Endodermal cell (in vitro differentiated cells): ENCODE data around the gene WSB1. TPM values are rescaled to one million over a fixed set of nuclear protein-coding genes. Genes with fewer than 3 reads are reported as not detected.
A peak's percentile ranks its signal among the peaks of the same experiment; 100 is the strongest.

Experiments
- DNase-seq: peaks from one replicate; pipeline ENCODE4 v3.0.0-alpha.2; 2017
- H3K27ac ChIP-seq: 2 replicates; pipeline ENCODE4 v1.5.1; 2013; ENCODE audit warnings: mild to moderate bottlenecking, low read depth, low read length, moderate library complexity
- H3K27me3 ChIP-seq: 2 replicates; pipeline ENCODE4 v1.6.1; 2013; ENCODE audit warnings: mild to moderate bottlenecking, low read length, moderate library complexity; ENCODE audit not compliant: insufficient read depth, control insufficient read depth, poor library complexity, severe bottlenecking
- H3K36me3 ChIP-seq: 2 replicates; pipeline ENCODE4 v1.7.0; 2013; ENCODE audit warnings: mild to moderate bottlenecking, low read length, moderate library complexity; ENCODE audit not compliant: control insufficient read depth, insufficient read depth
- H3K4me1 ChIP-seq: one replicate; pipeline ENCODE4 v1.7.0; 2013; ENCODE audit warnings: low read length; ENCODE audit not compliant: control insufficient read depth, insufficient read depth
- H3K4me3 ChIP-seq: 2 replicates; pipeline ENCODE4 v1.5.1; 2013; ENCODE audit warnings: mild to moderate bottlenecking, low read length, moderate library complexity
- H3K9ac ChIP-seq: 2 replicates; pipeline ENCODE4 v1.6.1; 2013; ENCODE audit warnings: mild to moderate bottlenecking, low read length, moderate library complexity; ENCODE audit not compliant: poor library complexity, severe bottlenecking; ENCODE audit errors: extremely low read depth
- H3K9me3 ChIP-seq: 2 replicates; pipeline ENCODE4 v1.6.1; 2013; ENCODE audit warnings: mild to moderate bottlenecking, low read length, moderate library complexity; ENCODE audit not compliant: control insufficient read depth
- H3K27ac Mint-ChIP-seq: 2 replicates; pipeline ENCODE4 v1.8.0; 2020; ENCODE audit warnings: mixed read lengths
- H3K27me3 Mint-ChIP-seq: 2 replicates; pipeline ENCODE4 v1.8.0; 2021; ENCODE audit warnings: mild to moderate bottlenecking, mixed read lengths; ENCODE audit not compliant: insufficient read depth
- H3K36me3 Mint-ChIP-seq: 2 replicates; pipeline ENCODE4 v1.8.0; 2020; ENCODE audit warnings: low read depth, mixed read lengths
- H3K4me1 Mint-ChIP-seq: 2 replicates; pipeline ENCODE4 v1.8.0; 2020; ENCODE audit warnings: mixed read lengths
- H3K4me3 Mint-ChIP-seq: 2 replicates; pipeline ENCODE4 v1.8.0; 2020; ENCODE audit warnings: mild to moderate bottlenecking, moderate library complexity, mixed read lengths
- H3K9me3 Mint-ChIP-seq: 2 replicates; pipeline ENCODE4 v1.8.0; 2020; ENCODE audit warnings: mild to moderate bottlenecking, mixed read lengths
- CTCF ChIP-seq: fragments of 200-600 bp; sonication (generic); conservative IDR thresholded peaks from 2 replicates; pipeline ENCODE4 v1.5.0; 2021; ENCODE audit warnings: antibody characterized with exemption, mild to moderate bottlenecking
- WGBS, 2 experiments: methylation state at CpG; one replicate each; pipeline versions ENCODE4 v1.1.5 to v1.1.7; 2013; ENCODE audit warnings: missing lambda C conversion rate in 2 of 2, mixed read lengths in 1 of 2; ENCODE audit not compliant: insufficient coverage in 1 of 2, insufficient read length in 1 of 2; 5-methylcytosine and 5-hydroxymethylcytosine counted together
- total RNA-seq, 2 donors: library from RNA; stranded (reverse); fragmentation: NEBNext Ultra II Directional in 1 of 2; extraction: Animal tissue kit (Norgen Biotek cat#: 25700) in 1 of 2; gene quantifications; 2 replicates in 1 of 2; 3 replicates in 1 of 2; pipeline ENCODE4 v1.2.1, GENCODE V29; 2021

The WSB1 gene
- total RNA-seq, 2 donors from 2014 or later, result 236 to 270 TPM

GRCh38 chr17:27324771-27325339 lies 30.9 kb downstream of the WSB1 start:
- Histone ChIP-seq H3K4me3 (no peak overlapping the region), H3K27me3 (no peaks in the 10 kb centered on the region), H3K27ac (no peak overlapping the region), H3K9ac (no peak overlapping the region), H3K9me3 (no peaks in the 10 kb centered on the region), H3K4me1 (no peaks in the 10 kb centered on the region), H3K36me3 (no peaks in the 10 kb centered on the region)
- TF ChIP-seq CTCF, result no peak
- WGBS, 2 experiments, result 86 to 92% methylated on average over 4 to 5 of the region's 5 CpGs
- H3K27ac Mint-ChIP-seq, result no peak overlapping the region
- H3K27me3 Mint-ChIP-seq, result no peaks in the 10 kb centered on the region
- H3K4me3 Mint-ChIP-seq, result no peak overlapping the region
- no peaks in the 10 kb centered on the region for H3K9me3 Mint-ChIP-seq
- H3K4me1 Mint-ChIP-seq, result peaks cover 10% of the 10 kb centered on the region
- DNase-seq, result peak; percentile 46
- H3K36me3 Mint-ChIP-seq, result no peaks in the 10 kb centered on the region

DNA sequence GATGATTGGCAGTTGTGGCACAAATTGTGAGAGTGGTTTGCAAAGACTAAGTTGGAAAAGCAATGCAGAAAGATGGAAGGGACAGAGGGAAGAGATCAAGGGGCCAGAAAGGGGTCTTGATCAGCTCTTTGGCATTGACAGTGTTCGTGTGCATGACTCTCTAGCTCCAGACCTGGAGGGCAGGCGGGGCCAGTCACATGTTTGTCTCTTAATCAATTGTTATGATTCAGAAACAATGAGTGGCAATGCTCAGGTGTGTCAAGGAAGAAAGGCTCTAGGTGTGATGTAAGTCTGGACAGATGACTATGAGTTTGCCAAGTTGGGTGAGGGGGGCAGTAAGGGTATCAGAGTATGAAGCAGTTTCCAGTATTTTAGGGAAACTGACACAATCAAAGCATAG lies 32.1 kb downstream of the WSB1 start:
- TF ChIP-seq CTCF, result no peak
- Histone ChIP-seq H3K4me3 (no peak overlapping the region), H3K9me3 (no peaks in the 10 kb centered on the region), H3K9ac (no peak overlapping the region), H3K4me1 (no peaks in the 10 kb centered on the region), H3K36me3 (no peaks in the 10 kb centered on the region), H3K27ac (no peak overlapping the region), H3K27me3 (no peaks in the 10 kb centered on the region)
- Mint-ChIP-seq H3K9me3 (no peaks in the 10 kb centered on the region), H3K36me3 (no peaks in the 10 kb centered on the region), H3K27me3 (no peaks in the 10 kb centered on the region), H3K4me3 (no peak overlapping the region), H3K4me1 (peaks cover 16% of the 10 kb centered on the region), H3K27ac (no peak overlapping the region)
- DNase-seq, result no peak
- WGBS, 2 experiments, result 85 to 94% methylated on average over 2 of the region's 2 CpGs

GRCh38 chr17:27326585-27326984 lies 32.7 kb downstream of the WSB1 start:
- Mint-ChIP-seq H3K36me3 (no peaks in the 10 kb centered on the region), H3K4me1 (peaks cover 17% of the 10 kb centered on the region)
- WGBS, 2 experiments, result 59% methylated on average over 1 of the region's 1 CpG; no CpG with 5 or more reads in 1 of the 2 experiments

More at GRCh38 chr17:27326585-27326984, 32.7 kb downstream of the WSB1 start:
- Mint-ChIP-seq H3K27me3 (no peaks in the 10 kb centered on the region), H3K4me3 (no peak overlapping the region), H3K9me3 (no peaks in the 10 kb centered on the region), H3K27ac (no peak overlapping the region)
- Histone ChIP-seq H3K36me3 (no peaks in the 10 kb centered on the region), H3K9me3 (no peaks in the 10 kb centered on the region), H3K4me3 (no peak overlapping the region), H3K27me3 (no peaks in the 10 kb centered on the region), H3K9ac (no peak overlapping the region), H3K4me1 (no peaks in the 10 kb centered on the region), H3K27ac (no peak overlapping the region)
- TF ChIP-seq CTCF, result no peak
- DNase-seq, result no peak
